Activated CD4-positive, CD25-positive, alpha-beta regulatory T cell treated with anti-CD3 and anti-CD28 coated beads, Interleukin-2, amount 50 U/mL, for 72 hours (primary cell): ENCODE data around the gene EPHA4.
A peak's percentile ranks its signal among the peaks of the same experiment; 100 is the strongest.
"Not testable (repeated sequence)": the region's sequence is repeated elsewhere in the genome, so short reads cannot be mapped to it uniquely, and the experiment has no call there.

Source experiments
- DNase-seq: peaks from one replicate; pipeline ENCODE4 v3.0.0; 2021

EPHA4 gene

DNA sequence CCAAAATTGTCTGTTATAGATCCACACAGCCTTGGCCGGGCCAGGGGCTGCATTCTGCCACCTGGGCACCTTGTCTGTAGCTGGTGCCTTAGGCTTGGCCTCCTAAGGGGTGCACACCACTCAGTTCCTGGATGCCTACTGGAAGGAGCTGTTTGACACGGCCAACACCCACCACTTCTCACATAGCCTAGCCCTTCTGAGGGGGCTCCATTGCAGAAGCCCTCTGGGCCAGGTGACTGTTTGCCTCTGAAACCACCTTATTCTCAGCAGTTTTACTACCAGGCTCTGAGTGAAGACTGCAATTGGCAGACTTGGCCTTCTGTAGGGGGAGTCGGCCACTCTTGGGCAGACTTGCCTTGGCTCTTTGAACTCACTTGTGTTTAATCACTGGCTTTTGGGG lies 39.5 kb downstream of the EPHA4 start:
- no peak for DNase-seq

GRCh38 chr2:221530653-221531037 lies 41.5 kb downstream of the EPHA4 start:
- DNase-seq: no peak

DNA sequence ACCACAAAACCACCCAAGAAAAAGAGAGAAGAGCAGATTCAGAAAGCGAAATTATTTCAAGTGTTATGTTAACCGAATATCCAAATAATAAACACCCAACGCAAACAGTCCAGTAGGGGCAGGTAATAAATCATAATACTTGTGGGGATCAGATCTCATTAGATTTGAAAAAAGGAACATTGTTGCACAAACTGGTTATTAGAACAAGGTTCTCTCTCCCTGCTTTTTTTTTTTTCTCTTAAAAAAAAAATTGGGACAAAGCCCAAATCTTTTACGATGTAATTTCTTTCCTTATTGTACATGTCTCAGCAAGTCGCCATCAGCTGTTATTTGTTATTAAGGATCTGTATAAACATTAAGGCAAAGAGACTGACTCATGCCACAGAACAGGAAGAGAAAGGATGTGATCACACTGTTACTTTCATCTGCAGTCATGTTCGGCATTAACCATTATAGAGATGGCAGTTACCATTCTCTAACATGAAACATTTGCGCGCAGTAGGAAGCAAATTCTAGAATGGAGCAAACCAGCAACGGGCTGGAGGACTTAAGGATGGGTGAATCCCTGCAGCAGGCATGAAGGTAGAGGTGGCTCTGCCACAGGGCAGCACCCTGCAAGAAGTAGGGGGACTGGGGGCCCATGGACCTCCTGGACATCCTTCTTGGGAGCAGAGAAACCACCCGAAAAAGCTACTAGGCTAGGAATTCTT lies 42.0 kb downstream of the EPHA4 start:
- no peak for DNase-seq

- DNase-seq: no peak
These were observed 42.7 kb downstream of the EPHA4 start for GRCh38 chr2:221529177-221529942.

- DNase-seq: no peak
These were observed 44.3 kb downstream of the EPHA4 start for GRCh38 chr2:221527776-221528309.

GRCh38 chr2:221524158-221524557 lies 47.9 kb downstream of the EPHA4 start:
- no peak for DNase-seq

GRCh38 chr2:221521233-221521845 lies 50.8 kb downstream of the EPHA4 start:
- DNase-seq: no peak

DNA sequence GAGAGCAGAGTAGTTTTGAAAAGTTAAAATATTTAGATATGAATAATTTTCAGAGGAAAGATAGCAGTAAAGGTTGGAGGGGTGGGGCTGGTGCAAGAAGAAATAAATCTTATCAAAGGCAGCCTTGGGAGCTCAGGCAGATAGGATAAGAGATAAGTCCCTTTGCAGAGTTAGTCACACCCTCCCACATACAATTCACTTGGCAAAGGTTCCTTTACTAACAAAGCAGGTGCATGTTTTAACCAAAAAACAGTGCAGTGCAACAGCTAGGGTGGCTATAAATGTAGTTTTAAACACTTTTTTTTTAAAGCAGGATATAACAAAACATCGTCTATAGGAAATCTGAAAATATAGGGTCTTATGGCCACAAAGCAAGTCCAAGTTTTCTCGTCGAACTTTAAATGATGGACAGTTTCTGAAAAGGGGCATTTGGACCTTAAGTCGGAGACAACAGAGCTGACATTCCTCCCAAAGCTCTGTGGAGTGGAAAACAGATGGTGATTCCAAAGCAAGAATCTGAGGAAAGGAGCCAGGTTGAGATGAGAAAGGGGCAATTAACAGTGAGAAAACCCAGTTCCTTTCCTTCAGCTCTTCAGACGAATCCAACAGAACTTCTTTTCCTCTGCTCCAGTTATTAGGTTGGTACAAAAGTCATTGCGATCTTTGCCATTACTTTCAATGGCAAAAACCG lies 53.0 kb downstream of the EPHA4 start:
- DNase-seq: no peak

DNA sequence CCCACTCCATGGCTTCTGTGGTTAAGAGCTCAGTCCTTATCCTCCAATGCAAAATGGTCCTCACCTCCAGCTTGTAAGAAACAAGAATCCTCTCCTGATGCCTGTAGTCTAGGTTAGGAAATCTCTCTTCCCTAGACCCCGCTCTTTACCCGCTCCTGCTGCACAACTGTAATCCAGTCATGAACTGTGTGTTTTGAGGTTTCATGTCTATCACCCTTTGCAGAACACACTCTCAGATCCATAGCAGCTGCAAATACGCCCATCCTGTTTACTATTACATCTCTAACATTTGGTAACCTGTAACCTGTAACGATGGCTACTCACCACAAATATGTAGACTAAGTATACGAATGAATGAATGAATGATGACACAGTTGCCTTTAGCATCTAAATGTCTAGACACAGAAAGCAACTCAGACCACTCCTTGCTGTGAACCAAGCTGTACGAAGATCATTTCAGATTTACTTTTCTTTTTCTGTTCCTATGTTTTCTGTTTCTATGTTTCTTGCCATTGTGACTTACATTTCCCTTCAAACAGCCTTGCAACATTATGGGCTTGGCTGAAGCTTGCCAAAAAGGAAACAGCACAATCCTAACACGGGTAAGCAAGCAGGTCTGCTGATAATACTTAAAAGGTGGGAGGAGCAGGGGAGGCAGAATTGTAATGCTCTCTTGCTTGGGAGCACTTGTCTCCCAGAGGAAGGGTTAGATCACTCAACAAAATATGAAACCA lies 53.7 kb downstream of the EPHA4 start:
- no peak for DNase-seq

DNA sequence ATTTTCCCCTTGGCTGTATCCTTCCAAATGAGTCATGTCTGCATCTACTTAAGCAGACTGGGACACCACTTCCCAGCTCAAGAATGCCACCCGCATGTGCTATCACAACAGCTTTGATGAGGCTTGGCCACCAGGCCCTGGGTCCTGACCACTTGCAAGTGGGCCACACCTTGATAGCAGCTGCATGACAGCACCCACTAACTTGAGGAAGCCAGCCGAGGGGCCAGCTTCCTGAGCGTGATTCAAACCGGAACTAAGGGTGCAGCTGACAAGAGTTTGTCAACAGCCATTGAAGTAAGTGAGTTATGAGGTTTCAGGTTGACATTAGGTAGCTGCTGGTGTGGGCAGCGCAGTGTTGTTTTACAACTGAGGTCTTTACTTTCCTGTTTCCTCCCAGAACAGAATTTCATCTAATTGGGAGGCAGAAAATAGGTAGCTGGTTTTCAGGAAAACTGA lies 54.4 kb downstream of the EPHA4 start:
- peak; percentile 52 for DNase-seq

DNA sequence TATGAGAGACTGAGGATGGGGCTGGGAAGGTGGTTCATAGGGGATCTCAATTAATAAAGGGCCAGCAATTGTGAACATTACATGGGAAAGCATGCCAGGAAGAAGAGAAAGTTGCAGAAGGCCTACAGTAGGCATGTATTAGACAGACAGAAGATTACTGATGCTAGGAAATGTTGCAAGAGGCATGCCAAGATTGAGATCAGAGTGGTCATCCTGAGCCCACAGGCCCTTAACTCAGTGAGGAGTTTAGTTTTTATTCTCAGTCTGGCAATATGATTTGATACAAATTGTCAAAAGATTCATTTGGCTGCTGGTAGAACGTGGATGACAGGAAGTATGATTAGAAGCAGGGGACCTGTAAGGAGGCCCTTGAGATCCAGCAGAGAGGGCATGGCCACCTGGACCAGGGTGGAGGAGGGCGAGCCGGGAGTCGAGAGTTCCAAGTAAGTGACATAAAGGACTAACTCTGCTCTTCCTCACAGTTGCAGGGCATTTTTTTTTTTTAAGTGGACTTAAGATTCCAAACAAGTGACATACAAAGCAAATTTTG lies 54.9 kb downstream of the EPHA4 start:
- no peak for DNase-seq

DNA sequence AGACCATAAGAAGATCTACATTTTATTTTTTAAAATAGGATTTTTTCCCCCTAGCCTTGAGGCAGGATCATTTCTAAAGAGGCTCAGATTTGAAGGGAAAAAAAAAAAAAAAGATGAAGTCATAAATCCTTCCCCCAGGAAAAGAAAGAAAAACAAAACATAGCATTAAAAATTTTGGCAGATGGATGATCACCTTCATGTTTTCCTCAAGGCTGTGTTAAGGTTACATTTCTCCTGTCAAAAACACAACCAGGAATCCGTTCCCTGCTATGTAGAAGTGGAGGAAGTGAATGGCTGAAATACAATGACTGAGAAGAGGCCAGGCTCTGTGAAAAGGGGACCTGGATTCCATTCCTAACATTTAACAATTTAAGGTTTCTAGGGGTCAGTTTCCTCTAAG lies 56.2 kb downstream of the EPHA4 start:
- DNase-seq: no peak

DNA sequence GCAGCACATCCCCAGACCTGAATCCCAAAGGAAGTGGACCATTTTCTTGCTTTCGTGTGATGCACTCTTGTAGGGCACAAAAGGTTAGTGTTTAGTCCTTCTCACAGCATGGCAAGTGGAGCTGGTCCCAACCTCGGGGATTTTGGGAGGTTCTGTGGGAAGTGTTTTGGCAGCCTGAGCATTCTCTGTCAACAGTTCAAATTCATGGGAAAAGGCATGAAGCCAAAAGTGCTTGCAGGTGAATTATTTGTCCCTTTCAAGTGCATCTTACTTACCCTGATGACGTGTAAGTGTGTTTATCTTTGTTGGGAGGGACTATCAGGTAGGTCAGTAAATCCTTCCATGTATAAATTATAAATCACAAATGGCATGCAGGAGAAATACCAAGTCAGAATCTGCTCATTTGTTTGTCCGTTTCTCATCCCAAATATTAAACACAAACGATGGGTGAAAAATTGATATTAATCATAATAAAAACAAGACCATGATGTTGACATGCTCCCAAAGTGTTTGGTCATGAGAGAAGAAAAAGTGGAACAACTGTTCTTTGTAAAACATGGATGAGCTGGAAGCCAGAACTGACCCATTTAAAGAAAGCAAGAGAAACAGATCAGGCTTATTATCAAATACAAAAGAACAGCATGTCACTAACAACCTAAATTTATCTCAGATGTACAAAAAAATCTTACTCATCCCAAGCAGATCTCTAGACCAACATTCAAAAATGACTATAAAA lies 57.6 kb downstream of the EPHA4 start:
- no peak for DNase-seq

- DNase-seq: no peak
These were observed 58.9 kb downstream of the EPHA4 start for GRCh38 chr2:221513232-221513631.

GRCh38 chr2:221511325-221511724 lies 60.8 kb downstream of the EPHA4 start:
- DNase-seq: not testable (repeated sequence)

DNA sequence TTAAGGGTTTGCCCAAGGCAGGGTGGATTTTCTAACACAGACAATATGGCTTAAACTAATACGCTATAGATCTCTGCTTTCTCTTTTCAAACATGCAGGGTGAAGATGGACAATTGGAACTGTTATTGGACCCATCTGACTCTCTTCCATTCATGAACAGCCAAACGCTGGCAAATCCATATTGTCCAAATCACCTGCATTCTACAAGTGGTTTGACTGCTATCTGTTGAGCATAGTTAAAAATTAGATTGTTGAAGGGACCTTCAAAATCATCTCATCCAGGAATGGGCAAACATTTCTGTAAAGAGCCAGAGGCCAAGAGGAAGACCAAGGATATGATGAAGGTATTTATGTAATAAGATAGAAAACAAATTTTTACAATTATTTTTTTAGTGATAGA lies 65.6 kb downstream of the EPHA4 start:
- no peak for DNase-seq

- DNase-seq: no peak
These were observed 66.5 kb downstream of the EPHA4 start for GRCh38 chr2:221505605-221506004.

GRCh38 chr2:221504905-221505304 lies 67.2 kb downstream of the EPHA4 start:
- no peak for DNase-seq

GRCh38 chr2:221503965-221504364 lies 68.1 kb downstream of the EPHA4 start:
- DNase-seq: no peak

DNA sequence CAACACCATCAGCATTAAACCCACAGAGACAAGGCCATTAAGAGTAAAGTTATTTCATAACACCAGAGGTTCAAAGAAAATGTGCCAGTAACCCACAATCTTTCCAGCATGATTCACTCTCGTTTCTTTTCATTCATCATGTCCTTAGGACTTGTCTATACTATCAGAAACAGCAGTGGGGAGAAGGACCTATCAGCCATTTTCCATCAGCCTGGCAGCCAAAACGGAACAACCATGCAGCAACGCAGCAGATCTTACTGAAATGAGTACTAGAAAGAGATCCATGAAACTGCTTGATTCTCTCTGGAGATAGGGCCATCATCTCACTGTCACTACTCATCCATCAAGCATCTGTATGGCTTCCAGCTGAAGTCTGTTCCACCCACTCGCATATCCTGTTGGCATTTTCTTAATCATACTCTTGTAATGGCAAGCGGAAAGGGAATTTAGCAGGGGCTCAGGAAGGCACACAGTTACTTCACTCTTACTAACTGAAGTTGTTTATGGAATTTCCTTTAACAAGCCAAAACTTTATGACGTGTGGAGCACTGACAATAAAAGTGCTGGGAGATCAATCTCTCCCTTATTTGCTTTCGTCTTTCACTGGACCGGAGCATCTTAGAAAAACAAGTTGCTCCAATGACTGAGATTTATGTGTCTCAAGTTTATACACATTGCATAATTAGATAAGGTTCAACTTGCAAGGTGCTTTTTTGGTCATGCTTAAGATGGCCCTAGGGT lies 69.7 kb downstream of the EPHA4 start:
- no peak for DNase-seq

DNA sequence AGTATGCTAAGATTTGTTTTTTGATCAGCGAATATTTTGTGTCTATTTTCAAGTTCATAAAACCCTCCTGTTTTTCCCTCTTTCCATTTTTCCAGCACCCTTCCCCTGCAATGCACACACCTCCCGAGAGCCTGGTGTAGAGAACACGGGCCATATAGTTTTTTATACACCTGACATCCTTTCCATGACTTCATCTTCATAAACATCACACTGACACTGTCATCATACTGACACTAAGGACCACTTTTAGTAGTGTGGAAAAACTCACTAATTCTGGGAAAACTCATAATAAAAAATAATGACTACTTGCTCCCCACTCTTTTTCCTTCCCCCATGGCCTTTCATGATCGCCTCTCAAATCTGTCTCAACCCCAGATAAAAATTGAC lies 70.2 kb downstream of the EPHA4 start:
- no peak for DNase-seq
